Measurements from ENCODE around the gene PTGES2.

PTGES2 gene

GRCh38 chr9:128127568-128127989 lies at the start of gene PTGES2:
Gene PTGES2, minus strand, starts transcription at chr9:128127729. Its CDS starts 12 bp downstream, at chr9:128127717.
- in situ Hi-C loops (cut with HindIII; ENCODE audit: low sequenced_read_pairs): no loop called here

GRCh38 chr9:128175726-128176125 lies 48.2 kb upstream of the PTGES2 start:
- in situ Hi-C loops (cut with HindIII; ENCODE audit: low sequenced_read_pairs): no loop called here

GRCh38 chr9:128175102-128175563 lies 47.6 kb upstream of the PTGES2 start:
- in situ Hi-C loops (cut with HindIII; ENCODE audit: low sequenced_read_pairs): no loop called here

GRCh38 chr9:128174062-128174461 lies 46.5 kb upstream of the PTGES2 start:
- in situ Hi-C loops (cut with HindIII; ENCODE audit: low sequenced_read_pairs): no loop called here

GRCh38 chr9:128169925-128170324 lies 42.4 kb upstream of the PTGES2 start:
- in situ Hi-C loops (cut with HindIII; ENCODE audit: low sequenced_read_pairs): no loop called here

GRCh38 chr9:128169492-128169891 lies 42.0 kb upstream of the PTGES2 start:
- in situ Hi-C loops (cut with HindIII; ENCODE audit: low sequenced_read_pairs): no loop called here

GRCh38 chr9:128168731-128169308 lies 41.3 kb upstream of the PTGES2 start:
- in situ Hi-C loops (cut with HindIII; ENCODE audit: low sequenced_read_pairs): no loop called here

- in situ Hi-C loops (cut with HindIII; ENCODE audit: low sequenced_read_pairs): no loop called here
Measured at GRCh38 chr9:128167209-128167608, 39.7 kb upstream of the PTGES2 start.

- in situ Hi-C loops (cut with HindIII; ENCODE audit: low sequenced_read_pairs): no loop called here
Measured at GRCh38 chr9:128166169-128166568, 38.6 kb upstream of the PTGES2 start.

GRCh38 chr9:128164307-128164885 lies 36.9 kb upstream of the PTGES2 start:
- in situ Hi-C loops (cut with HindIII; ENCODE audit: low sequenced_read_pairs): no loop called here

- in situ Hi-C loops (cut with HindIII; ENCODE audit: low sequenced_read_pairs): no loop called here
Measured at GRCh38 chr9:128163523-128164306, 36.2 kb upstream of the PTGES2 start.

- in situ Hi-C loops (cut with HindIII; ENCODE audit: low sequenced_read_pairs): no loop called here
Measured at GRCh38 chr9:128163027-128163515, 35.5 kb upstream of the PTGES2 start.

GRCh38 chr9:128162215-128163026 lies 34.9 kb upstream of the PTGES2 start:
- in situ Hi-C loops (cut with HindIII; ENCODE audit: low sequenced_read_pairs): no loop called here

GRCh38 chr9:128161215-128161902 lies 33.8 kb upstream of the PTGES2 start:
- in situ Hi-C loops (cut with HindIII; ENCODE audit: low sequenced_read_pairs): no loop called here

- in situ Hi-C loops (cut with HindIII; ENCODE audit: low sequenced_read_pairs): no loop called here
Measured at GRCh38 chr9:128160603-128160987, 33.1 kb upstream of the PTGES2 start.

- in situ Hi-C loops (cut with HindIII; ENCODE audit: low sequenced_read_pairs): no loop called here
Measured at GRCh38 chr9:128159784-128160602, 32.5 kb upstream of the PTGES2 start, which contains the start of gene BBLN. Gene BBLN, plus strand, starts transcription at chr9:128160265. Its CDS starts 143 bp downstream, at chr9:128160408.

GRCh38 chr9:128159522-128159783 lies 31.9 kb upstream of the PTGES2 start:
- in situ Hi-C loops (cut with HindIII; ENCODE audit: low sequenced_read_pairs): no loop called here

- in situ Hi-C loops (cut with HindIII; ENCODE audit: low sequenced_read_pairs): no loop called here
Measured at GRCh38 chr9:128155736-128156500, 28.4 kb upstream of the PTGES2 start.
